PFSK-1 (cell line): ENCODE data around the gene ST8SIA6.

Source experiments
- FOXP2 ChIP-seq: optimal IDR thresholded peaks from 2 replicates; pipeline ENCODE3; 2011; ENCODE audit warnings: borderline replicate concordance, control low read depth, inconsistent platforms; ENCODE audit not compliant: insufficient read depth; ENCODE audit errors: extremely low read length, extremely low read depth
- POLR2AphosphoS5 ChIP-seq: IDR thresholded peaks from 2 replicates; pipeline ENCODE4 v1.6.1; 2012; ENCODE audit warnings: low read depth, mild to moderate bottlenecking, control low read depth, low read length, moderate library complexity
- REST ChIP-seq, 2 experiments: IDR thresholded peaks; 2 replicates each; pipeline versions ENCODE4 v1.6.1 to v1.8.0; 2011 to 2012; ENCODE audit warnings: low read depth in 2 of 2, low read length in 2 of 2, control low read depth in 1 of 2, inconsistent platforms in 1 of 2, mild to moderate bottlenecking in 1 of 2, moderate library complexity in 1 of 2; ENCODE audit not compliant: insufficient read depth in 1 of 2
- SIN3A ChIP-seq: IDR thresholded peaks from 2 replicates; pipeline ENCODE4 v1.6.1; 2012; ENCODE audit warnings: mild to moderate bottlenecking, low read length, moderate library complexity, borderline replicate concordance; ENCODE audit not compliant: insufficient read depth
- TAF1 ChIP-seq: IDR thresholded peaks from 2 replicates; pipeline ENCODE4 v1.6.1; 2012; ENCODE audit warnings: low read length, control low read depth, borderline replicate concordance; ENCODE audit not compliant: insufficient read depth

Gene ST8SIA6

GRCh38 chr10:17340144-17340829 lies 114.1 kb downstream of the ST8SIA6 start:
- TF ChIP-seq SIN3A (no peak), POLR2AphosphoS5 (no peak), REST (IDR thresholded peaks at IDR 0.05; ENCODE audit: insufficient read depth in 1 of 2, low read depth in 2 of 2, low read length in 2 of 2) (no peak), TAF1 (no peak), FOXP2 (no peak)

- TF ChIP-seq TAF1: no peak
- TF ChIP-seq SIN3A: no peak
- TF ChIP-seq FOXP2: no peak
- TF ChIP-seq POLR2AphosphoS5: no peak
- TF ChIP-seq REST (IDR thresholded peaks at IDR 0.05; ENCODE audit: insufficient read depth in 1 of 2, low read depth in 2 of 2, low read length in 2 of 2): no peak
Observed at GRCh38 chr10:17335065-17335464, 119.3 kb downstream of the ST8SIA6 start.

- TF ChIP-seq SIN3A: no peak
- no peak for TF ChIP-seq TAF1
- TF ChIP-seq FOXP2: no peak
- no peak for TF ChIP-seq REST (IDR thresholded peaks at IDR 0.05; ENCODE audit: insufficient read depth in 1 of 2, low read depth in 2 of 2, low read length in 2 of 2)
- TF ChIP-seq POLR2AphosphoS5: no peak
Observed at GRCh38 chr10:17330501-17330900, 123.9 kb downstream of the ST8SIA6 start.

GRCh38 chr10:17326377-17326776 lies 128.0 kb downstream of the ST8SIA6 start:
- no peak for TF ChIP-seq FOXP2
- TF ChIP-seq REST (IDR thresholded peaks at IDR 0.05; ENCODE audit: insufficient read depth in 1 of 2, low read depth in 2 of 2, low read length in 2 of 2): no peak

- TF ChIP-seq SIN3A: no peak
- no peak for TF ChIP-seq POLR2AphosphoS5
- TF ChIP-seq REST (IDR thresholded peaks at IDR 0.05; ENCODE audit: insufficient read depth in 1 of 2, low read depth in 2 of 2, low read length in 2 of 2): no peak
- TF ChIP-seq TAF1: no peak
- no peak for TF ChIP-seq FOXP2
Observed at GRCh38 chr10:17316488-17317170, 137.8 kb downstream of the ST8SIA6 start.
